ENCODE results near the gene CADM1. TPM values are rescaled to one million over a fixed set of nuclear protein-coding genes. Genes with fewer than 3 reads are reported as not detected.

The CADM1 gene
- polyA plus RNA-seq, 3 donors = 0.67 to 11.7 (median 8.6) TPM

DNA sequence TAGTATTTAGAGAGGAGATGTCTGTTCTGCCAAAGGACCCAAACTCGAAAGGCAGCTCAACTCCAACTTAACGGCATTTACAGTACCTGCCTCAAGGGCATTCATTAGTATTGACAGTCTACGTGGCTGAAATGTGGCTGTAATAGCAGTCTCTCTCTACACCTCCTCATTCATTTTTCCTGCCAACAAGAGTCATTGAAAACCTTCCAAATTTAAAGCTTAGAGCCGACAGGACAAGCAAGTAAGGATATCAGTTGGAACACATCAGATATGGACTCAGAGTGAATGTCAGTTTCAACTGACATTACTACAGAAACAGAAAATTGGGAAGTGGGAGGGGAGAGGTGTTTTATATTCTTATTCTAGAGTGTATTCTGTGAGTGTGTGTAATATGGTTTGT, 253.1 kb downstream of the CADM1 start:
- no peak overlapping the region for H3K27ac ChIP-seq (ENCODE audit: low read depth, low read length)
- WGBS, 3 donors = 26 to 66% (median 62%) methylated on average over 4 of the region's 4 CpGs

DNA sequence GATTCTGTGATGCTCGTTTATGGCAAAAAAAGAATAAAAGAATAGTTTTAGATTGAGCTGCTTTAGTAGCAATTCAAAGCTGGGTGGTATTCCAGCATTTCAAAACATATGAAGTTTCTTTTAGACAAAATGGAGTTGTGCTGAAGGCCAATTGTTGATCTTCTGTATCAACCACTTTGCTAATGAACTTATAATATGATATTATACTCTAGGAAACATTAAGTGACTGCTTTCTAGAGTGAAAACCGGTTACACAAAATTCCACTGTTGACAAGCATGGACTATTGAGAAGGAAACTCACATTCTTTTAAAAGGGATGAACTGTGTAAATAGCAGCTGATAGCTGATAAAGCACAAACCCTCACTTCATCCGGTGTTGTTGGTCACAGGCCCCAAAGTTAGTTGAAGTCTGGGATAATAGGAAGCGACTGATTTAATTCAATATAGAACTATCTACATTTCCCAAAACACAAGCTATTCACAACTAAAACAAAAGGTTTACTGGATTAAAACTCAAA, 255.1 kb downstream of the CADM1 start:
- H3K27ac ChIP-seq (ENCODE audit: low read depth, low read length) = no peak overlapping the region
- WGBS, 3 donors = 39 to 67% (median 64%) methylated on average over 4 of the region's 4 CpGs

DNA sequence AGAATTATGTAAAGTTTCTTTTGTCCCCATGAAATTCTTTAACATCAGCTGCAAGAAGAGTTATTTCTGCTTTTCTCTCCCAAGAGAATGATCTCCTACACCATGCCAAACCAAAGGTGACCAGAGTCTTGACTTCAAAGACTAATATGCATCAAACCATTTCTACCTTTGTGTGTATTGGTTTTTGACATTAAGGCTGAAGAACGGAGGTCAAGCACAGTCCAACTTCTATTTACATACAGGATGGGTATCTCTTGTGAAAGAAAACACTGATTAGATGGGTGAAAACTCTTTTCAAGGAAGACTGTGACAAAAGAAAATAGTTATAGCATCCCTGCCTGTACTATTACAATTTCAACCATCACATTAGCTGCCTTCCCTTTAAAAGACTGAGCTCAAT, 256.3 kb downstream of the CADM1 start:
- WGBS, 3 donors = 51 to 78% (median 76%) methylated on average over 1 of the region's 1 CpG
- H3K27ac ChIP-seq (ENCODE audit: low read depth, low read length) = no peak overlapping the region

DNA sequence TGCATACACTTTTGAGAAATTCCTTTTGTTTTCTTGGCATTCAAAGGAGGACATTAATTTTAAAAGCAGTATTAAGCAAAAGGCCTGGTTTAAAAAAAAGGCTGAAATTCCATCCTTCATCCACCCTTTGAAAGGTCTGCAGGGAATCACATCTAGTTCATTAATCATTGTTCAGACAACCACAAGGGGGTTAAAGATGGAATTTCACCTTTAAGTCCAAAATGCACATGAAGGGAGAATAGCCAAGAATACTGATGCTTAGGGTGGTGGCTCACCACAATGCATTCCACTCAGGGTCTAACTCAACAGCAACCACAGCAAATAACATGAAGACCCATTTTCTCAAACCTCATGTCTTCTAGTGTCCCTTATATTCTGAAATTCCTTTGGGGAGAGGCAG, 256.9 kb downstream of the CADM1 start:
- H3K27ac ChIP-seq (ENCODE audit: low read depth, low read length) = no peak overlapping the region

DNA sequence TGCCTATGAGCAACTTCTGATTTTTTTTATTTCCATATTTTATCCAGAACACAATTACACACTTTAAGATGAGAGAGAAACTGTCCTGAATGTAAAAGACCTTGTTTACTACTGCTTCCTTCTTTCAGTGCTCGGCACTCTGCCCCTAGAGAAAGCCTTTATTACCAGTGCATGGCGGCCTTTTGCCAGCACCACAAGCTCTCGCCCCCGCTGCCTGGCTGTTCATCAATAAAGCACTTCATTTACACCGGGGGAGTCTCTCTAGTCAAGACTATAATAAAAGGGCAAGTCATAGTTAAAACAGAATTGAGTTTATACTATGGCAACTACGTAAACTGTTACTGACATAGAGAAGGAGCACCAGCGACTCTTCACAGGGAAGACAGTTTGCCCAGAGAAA, 259.5 kb downstream of the CADM1 start:
- no peak overlapping the region for H3K27ac ChIP-seq (ENCODE audit: low read depth, low read length)
- 53 to 67% (median 66%) methylated on average over 7 of the region's 7 CpGs for WGBS, 3 donors

DNA sequence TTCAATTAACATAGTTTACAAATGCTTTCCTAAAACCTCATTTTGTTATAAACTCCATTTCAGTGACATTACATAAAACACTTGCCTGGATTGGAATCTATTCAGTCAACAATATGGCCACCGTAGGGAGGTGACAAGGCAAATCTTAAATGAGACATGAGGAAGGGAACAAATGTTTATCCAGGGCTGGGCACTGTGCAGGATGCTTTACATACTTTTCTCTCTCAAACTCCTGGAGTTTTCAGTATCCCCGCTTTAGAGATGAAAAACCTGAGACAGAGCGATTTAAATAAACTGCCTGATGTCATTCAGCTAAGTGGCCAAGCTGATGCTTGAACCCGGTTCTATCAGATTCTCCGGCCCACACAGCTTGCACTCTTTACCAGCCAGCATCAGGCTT, 259.9 kb downstream of the CADM1 start:
- H3K27ac ChIP-seq (ENCODE audit: low read depth, low read length) = no peak overlapping the region
- WGBS, 3 donors = 63 to 81% (median 71%) methylated on average over 5 of the region's 5 CpGs

DNA sequence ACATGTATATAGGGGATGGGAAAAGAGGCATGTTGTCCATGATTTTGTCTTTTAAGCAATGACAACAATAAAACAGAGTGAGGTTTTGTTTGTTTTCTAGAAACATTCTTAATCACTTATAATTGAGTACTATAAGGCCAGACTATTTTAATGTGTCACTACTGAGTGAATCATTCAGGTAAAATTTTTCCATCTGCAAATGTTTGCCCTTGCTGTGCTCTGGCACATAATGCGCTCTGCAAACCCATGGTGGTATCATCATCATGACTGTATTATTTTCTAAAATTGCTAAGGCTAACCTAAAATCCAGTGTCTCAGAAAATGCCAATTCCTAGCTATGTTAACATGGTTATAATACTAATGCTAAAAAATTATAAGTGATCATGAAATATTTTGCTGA, 261.2 kb downstream of the CADM1 start:
- WGBS, 3 donors = 93 to 99% (median 93%) methylated on average over 1 of the region's 1 CpG
- H3K27ac ChIP-seq (ENCODE audit: low read depth, low read length) = no peak overlapping the region

DNA sequence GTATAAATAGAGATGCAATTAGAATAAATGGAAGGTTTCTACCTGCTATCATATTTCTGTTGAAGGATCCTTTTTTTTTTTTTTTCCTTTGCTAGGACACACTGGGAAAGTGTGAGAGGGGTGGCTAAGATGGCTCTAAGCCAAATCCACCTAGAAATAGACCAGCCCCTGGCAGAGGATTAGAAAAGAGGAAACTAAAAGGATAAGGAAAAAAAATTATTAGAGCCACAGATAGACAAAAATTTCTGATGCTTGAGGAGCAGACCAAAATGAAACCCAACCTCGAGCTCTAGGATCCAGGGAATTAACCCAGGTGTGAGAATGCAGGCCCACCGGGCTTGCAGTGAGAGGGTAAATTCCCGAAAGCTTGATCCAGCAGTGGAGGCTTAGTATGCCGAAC, 262.3 kb downstream of the CADM1 start:
- WGBS, 3 donors = 75 to 90% (median 90%) methylated on average over 4 of the region's 4 CpGs
- H3K27ac ChIP-seq (ENCODE audit: low read depth, low read length) = no peak overlapping the region

DNA sequence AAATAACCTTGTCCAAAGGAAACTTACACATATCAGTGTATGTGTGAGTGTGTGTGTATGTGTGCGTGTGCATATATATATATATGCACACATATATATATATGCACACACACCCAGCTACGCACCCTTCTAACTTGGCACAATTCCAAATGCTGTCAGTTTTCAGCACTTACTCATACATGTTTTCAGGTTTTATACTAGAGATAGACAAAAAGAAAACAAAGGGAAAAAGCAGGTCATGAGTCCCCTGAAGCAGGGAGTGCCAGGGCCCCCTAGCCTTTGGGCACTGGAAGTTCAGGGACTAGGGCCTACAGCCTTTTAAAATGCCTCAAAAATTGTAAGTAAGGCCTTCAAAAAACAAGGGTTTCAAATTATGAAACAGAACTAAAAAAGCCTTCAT, 265.4 kb downstream of the CADM1 start:
- no peak overlapping the region for H3K27ac ChIP-seq (ENCODE audit: low read depth, low read length)
- 78 to 91% (median 86%) methylated on average over 2 of the region's 2 CpGs for WGBS, 3 donors

DNA sequence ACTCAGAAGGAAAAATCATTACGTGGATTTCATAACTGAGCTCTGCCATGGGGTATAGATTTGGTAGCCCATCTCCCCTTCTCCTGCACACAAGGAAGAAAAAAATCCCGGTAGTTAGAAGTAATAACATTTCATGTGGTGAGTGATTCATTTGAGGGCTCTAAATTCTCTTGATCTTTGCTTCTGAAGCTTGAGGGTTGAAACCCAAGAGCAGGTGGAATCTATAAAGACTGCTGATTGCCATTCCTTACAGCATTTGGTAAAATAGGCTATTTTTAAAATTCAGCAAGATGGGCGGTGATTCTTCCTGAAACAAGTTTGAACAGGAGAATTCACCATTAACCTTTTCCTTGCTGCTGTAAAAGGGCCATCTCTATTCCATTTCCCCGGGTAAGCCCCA, 266.1 kb downstream of the CADM1 start:
- WGBS, 3 donors = 82 to 87% (median 85%) methylated on average over 4 of the region's 4 CpGs
- H3K27ac ChIP-seq (ENCODE audit: low read depth, low read length) = no peak overlapping the region

DNA sequence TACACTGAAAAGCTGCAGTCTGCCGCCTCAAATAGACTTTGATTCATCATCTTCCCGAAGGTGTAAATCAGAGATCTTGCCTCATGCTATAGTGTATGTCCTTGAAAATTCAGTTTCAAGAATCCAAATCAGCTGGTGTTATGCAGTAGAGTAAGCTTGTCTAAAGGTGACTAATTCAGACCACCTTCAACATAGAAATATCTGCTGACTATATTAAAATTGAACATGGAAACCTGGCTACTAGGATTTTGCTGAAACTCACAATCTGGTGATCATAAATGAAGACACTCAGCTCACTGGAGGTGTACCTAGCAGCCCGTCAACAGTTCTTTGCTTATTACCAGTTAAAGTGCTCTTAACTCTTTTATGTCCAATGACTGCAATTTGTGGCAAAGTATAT, 266.6 kb downstream of the CADM1 start:
- 69 to 90% (median 89%) methylated on average over 3 of the region's 3 CpGs for WGBS, 3 donors
- no peak overlapping the region for H3K27ac ChIP-seq (ENCODE audit: low read depth, low read length)

DNA sequence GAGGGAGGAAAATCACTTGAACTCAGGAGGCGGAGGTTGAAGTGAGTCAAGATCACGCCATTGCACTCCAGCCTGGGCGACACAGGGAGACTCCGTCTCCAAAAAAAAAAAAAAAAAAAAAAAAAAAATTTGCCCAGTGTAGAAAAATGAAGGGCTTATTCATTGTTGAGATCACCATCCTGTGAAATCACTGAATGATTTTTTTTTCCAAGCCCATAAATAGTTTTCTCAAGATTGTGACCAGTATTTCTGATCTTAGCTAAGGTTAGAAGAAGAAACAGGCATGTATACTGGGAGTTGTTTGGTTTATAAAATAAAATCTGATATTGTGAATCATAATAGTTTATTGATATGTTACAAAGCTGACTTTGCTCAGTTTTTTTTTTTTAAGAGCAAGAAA, 269.4 kb downstream of the CADM1 start:
- WGBS, 3 donors = 95 to 97% (median 95%) methylated on average over 4 of the region's 4 CpGs
- no peak overlapping the region for H3K27ac ChIP-seq (ENCODE audit: low read depth, low read length)

DNA sequence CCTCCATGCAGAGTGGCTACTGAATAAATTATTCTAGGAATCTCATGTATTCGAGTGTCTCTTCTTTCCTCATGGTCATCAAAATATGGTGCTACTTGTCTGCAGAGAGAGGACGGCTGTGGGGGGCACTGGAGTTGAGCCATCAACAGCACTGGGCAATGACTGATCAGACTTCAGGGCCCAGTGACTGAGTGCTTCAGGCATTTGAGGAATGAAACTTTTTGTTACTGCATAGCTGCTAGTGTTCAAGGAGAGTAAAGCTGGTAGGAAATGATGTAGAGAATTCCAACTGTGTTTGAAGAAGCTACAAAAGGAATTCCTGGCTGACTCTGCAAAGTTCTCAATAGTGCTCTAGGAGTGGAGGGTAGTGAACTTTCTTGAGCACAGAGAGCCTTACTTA, 277.7 kb downstream of the CADM1 start:
- 58 to 82% (median 73%) methylated on average over 2 of the region's 2 CpGs for WGBS, 3 donors
- H3K27ac ChIP-seq (ENCODE audit: low read depth, low read length) = no peak overlapping the region

DNA sequence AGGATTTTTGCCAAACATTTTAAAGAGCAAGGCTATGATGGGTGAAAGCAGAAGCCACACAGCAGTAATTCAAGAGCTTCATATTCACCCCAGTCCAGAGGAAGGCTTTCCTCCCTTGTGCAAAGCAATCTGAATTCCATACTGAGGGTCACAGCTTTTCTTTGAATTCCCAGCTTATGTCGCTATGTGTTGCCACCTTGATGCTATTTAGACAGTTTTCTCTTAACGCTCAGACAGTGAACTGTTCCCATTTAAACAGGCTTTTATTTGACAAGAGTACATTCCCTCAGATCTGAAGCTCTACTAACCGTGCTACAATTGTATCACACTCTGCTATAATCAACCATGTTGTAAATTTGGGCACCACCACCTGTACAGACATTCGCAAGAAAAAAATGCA, 279.7 kb downstream of the CADM1 start:
- no peak overlapping the region for H3K27ac ChIP-seq (ENCODE audit: low read depth, low read length)
- WGBS, 3 donors = 65 to 73% (median 69%) methylated on average over 4 of the region's 4 CpGs

DNA sequence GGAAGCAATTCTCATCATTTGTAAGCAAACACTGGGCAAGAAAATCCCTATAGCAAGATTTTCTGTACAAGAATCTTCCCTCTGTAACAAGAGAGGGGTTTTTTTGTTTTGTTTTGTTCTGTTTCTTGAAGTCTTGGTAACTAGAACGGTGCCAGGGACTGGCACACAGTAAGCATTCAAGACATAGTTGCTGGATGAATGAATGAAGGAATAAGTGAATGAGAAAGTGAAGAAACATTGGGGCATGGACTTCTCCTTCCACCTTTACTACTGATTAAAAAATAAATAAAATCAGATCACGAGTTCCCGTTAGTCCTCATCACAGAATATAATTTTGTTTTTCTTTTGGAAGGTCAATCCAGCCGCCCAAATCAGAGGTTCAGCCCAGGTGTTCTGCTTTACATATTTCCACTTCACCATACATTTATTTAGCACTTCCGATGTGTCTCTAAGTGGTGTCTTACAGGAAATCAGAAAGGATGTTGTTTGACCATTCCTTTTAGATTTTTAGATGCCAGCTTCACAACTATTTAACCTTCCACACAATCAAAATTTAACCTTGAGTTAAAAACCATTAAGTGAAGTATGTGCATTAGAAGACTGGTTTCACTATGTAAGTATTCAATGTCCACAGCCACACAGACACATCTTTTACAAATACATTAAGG, 281.2 kb downstream of the CADM1 start:
- 80 to 89% (median 86%) methylated on average over 5 of the region's 5 CpGs for WGBS, 3 donors
- no peak overlapping the region for H3K27ac ChIP-seq (ENCODE audit: low read depth, low read length)

DNA sequence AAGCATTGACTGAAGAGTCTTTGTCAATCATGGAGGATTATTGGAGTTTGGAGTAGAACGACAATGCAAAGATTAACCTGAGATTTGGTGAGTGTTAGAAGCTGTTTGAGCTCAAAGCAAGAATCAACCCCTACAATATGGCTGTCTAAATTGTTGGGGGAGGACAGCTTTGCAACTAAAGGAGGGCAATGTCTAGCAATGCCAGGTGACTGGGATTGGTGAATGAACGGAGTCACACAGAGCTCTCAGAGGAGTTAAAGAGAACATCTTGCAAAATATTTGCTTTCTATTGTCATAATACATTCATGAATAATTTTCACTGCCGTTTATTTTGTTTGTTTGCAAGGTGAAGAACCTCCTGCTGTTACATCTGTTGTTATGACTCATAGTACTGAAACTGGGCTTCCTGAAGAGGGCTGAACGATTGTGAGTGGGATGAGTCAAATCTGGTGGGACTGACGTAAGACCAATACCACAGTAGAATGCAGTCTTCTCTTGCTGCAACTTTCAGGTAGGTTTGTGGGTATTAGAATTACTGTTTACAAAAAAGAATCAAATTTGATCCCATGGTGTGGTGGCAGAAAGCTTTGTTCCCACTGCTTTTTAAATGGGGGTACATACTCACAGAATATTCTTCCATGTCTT, 281.9 kb downstream of the CADM1 start:
- no peak overlapping the region for H3K27ac ChIP-seq (ENCODE audit: low read depth, low read length)
- 61 to 73% (median 62%) methylated on average over 5 of the region's 5 CpGs for WGBS, 3 donors

DNA sequence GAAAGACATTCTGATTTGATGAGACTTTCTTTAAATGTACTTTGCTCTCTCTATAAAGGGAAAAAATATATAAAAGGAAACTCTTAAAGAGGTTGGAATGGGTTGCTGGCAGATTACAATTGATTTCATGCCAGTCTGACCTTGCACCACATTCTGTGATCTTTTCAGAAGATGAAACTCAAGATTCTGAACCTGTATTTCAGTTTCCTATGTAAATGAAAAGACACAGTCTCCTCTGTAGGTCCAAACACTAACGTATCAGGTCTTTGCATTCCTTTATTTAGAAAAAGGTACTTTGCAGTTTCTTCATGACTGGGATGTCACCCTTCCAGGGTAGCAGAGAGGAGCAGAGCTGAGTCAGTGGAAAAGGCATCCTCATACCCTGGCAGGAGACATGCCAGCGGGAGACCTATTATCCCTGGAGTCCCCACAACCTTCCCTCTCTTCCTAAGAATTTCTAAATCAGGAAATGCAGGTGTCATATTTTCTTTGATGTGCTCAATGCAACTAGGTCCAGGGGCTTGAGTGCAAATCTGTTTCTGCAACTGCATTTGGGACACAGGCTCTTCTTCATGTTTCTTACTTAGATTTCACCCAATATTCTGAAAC, 282.6 kb downstream of the CADM1 start:
- 75 to 90% (median 87%) methylated on average over 2 of the region's 2 CpGs for WGBS, 3 donors

DNA sequence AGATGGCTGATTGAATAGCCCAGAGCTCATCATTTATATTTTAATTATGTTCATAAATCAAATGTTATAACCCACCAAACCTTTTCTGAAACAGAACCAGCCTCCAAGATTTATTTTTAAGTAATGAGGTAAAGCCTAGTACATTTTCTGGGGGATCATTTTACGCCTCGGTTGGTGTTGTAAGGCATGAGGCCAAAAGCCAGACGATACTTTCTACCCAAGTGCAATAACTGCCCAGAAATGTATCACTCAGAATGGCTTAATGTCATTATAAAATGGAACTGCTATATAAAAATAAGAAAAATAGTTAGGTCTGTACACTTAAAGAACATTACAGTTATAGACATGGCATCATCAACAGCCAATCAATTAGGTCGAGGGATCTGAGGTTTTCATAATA, 283.3 kb downstream of the CADM1 start:
- no peak overlapping the region for H3K27ac ChIP-seq (ENCODE audit: low read depth, low read length)
- WGBS, 3 donors = 82 to 84% (median 84%) methylated on average over 4 of the region's 4 CpGs

More for the DNA sequence above, 282.6 kb downstream of the CADM1 start:
- H3K27ac ChIP-seq (ENCODE audit: low read depth, low read length) = no peak overlapping the region

DNA sequence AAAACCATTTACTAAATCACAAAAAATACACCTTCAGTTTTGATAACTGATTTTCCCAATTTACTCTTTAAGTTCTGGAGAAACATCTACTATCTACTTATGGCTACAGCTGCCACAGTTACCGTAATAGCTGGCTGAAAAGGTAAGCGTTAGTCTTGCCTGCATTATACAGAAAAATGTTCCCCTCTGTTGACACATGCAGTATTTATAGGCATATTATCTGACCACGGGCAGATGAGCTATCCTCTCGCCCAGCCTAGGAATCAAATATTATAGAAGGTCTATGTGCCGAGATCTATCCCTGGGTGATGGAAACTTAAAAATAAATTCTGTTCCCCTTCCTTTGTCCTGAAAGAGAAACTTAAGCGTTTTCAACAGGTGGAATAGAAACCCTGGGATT, 283.8 kb downstream of the CADM1 start:
- H3K27ac ChIP-seq (ENCODE audit: low read depth, low read length) = no peak overlapping the region
- WGBS, 3 donors = 70 to 83% (median 75%) methylated on average over 6 of the region's 6 CpGs

DNA sequence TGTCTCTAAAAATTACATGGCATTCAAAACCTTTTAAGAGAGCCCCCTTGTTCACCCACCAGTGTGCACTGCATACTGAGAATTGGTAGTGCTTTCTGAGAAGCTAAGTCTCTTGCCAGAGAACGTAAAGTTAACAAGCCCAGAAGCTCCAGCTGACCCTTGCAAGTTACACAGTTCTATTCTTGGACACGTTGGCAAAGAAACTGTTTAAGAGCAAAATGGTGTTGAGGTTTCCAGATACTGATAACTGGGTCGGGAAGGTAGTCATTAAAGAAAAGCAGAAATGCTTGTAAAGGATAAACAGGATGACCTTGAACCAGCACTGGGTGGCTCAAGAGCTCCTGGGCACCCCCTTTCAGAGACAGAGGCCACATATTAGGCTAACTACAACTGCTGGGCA, 284.8 kb downstream of the CADM1 start:
- 45 to 56% (median 47%) methylated on average over 3 of the region's 3 CpGs for WGBS, 3 donors

More for the DNA sequence above, 284.8 kb downstream of the CADM1 start:
- no peak overlapping the region for H3K27ac ChIP-seq (ENCODE audit: low read depth, low read length)

All from adipose tissue (tissue), 3 donors.